Fibroblast of skin of left quadriceps (primary cell): Measurements from ENCODE around the gene CLEC2D.
"Not testable (repeated sequence)": the region's sequence is repeated elsewhere in the genome, so short reads cannot be mapped to it uniquely, and the experiment has no call there.

Source experiments
- DNase-seq, 2 experiments: peaks; one replicate each; pipeline ENCODE4 v3.0.0-alpha.2; 2013; ENCODE audit warnings: low read depth in 2 of 2

The CLEC2D gene

DNA sequence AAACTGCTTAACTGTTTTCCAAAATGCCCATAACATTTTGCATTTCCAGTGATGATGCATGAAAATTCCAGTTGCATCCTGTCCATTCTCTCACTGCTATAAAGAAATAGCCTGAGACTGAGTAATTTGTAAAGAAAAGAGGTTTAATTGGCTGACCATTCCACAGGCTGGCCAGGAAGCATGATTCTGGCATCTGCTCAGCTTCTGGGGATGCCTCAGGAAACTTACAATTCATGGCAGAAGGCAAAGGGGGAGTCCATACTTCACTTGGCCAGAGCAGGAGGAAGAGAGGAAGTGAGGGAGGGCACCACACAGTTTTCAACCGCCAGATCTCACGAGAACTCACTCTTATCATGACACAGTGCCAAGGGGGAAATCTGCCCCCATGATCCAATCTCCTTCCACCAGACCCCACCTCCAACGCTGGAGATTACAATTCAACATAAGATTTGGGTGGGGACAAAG is 18.2 kb upstream of the CLEC2D start:
- no peak for DNase-seq

DNA sequence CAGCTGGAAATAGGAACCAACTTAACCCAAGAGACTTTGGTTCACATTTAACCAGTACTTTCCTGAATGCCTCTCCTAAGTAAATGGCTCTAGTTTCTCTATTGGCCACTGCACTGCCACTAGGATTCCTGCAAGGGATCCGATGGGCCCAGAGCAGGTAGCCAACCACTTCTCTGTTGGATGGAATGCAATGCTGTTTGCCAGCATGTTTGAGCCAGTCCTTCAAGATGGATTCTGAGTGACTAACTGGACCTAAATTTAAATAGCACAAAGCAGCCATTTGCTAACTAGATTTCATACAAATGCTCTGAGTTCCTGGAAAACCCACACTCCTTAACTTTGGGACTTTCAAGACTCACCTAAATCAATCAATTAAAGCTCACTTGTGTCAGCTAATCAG is 9.5 kb upstream of the CLEC2D start:
- no peak for DNase-seq

DNA sequence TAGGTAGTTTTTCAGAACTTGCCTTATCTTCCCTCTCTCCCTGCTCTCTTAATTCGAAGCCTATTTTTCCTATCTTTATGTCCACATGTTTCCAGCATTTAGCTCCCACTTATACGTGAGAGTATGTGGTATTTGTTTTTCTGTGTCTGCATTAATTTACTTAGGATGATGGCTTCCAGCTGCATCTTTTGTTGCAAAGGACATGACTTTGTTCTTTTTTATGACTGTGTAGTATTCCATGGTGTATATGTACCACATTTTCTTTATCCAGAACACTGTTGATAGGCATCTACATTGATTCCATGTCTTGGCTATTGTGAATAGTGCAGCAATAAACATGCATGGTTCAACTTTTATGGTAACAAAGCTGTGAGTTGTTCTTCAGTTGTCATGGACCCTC is 7.8 kb upstream of the CLEC2D start:
- DNase-seq = no peak

GRCh38 chr12:9662488-9662887 is 7.0 kb upstream of the CLEC2D start:
- DNase-seq = no peak

GRCh38 chr12:9667403-9668160 is 1.9 kb upstream of the CLEC2D start:
- no peak for DNase-seq

DNA sequence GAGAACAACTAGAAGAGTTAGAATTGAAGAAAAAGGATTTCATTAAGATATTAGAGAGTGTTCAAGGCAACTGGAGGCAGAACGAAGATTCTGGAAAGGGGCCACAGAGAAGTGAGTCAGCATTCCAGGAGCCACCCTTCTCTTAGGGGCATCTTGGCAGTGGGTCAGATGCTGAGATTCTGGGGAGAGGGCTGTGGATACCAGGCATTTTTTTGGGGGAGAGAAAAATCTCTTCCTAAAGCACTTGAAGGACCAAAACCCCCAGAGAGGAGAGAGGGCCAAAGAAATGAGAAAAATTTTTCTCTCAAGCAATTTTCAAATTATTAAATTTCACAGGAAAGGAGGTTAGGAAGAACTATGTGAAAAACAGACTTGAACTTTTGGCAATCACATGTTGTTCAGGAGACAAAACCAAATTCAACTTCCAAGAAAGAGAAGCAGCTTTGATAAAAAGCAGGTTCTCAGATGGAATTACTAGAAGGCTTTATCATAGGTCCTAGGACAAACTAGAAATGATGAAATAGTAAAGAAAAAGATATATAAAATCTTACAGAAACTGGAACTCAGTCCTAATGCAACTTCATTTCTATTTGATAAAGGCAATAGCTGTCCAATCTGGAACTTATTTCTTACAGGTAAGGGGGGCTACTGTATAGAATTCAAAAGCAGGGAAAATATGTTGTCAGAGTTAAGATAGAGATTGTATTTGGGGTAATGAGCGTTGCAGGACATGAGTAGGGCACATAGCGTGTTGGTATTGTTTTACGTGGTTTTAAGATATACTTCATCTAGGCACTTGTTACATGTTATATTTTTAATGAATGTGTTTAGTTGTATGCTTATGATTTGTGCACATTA is 1.1 kb upstream of the CLEC2D start:
- no peak for DNase-seq

DNA sequence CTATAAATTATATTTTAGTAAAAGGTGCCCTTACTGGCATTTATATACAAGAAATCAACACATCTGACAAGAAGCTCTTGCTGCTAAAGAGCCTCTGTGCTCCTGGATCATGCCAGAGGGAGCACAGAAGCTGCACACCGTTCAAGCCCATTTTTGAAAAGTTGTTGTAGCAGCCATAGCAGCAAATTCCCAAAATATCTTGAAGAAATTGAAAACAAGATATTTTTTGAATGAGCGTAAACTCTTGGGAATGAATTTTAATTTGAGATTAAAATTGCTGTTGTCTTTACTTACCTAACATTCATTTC is 540 bp upstream of the CLEC2D start:
- no peak for DNase-seq

- DNase-seq = not testable (repeated sequence)
Measured at GRCh38 chr12:9672340-9672739, 2.8 kb downstream of the CLEC2D start.

DNA sequence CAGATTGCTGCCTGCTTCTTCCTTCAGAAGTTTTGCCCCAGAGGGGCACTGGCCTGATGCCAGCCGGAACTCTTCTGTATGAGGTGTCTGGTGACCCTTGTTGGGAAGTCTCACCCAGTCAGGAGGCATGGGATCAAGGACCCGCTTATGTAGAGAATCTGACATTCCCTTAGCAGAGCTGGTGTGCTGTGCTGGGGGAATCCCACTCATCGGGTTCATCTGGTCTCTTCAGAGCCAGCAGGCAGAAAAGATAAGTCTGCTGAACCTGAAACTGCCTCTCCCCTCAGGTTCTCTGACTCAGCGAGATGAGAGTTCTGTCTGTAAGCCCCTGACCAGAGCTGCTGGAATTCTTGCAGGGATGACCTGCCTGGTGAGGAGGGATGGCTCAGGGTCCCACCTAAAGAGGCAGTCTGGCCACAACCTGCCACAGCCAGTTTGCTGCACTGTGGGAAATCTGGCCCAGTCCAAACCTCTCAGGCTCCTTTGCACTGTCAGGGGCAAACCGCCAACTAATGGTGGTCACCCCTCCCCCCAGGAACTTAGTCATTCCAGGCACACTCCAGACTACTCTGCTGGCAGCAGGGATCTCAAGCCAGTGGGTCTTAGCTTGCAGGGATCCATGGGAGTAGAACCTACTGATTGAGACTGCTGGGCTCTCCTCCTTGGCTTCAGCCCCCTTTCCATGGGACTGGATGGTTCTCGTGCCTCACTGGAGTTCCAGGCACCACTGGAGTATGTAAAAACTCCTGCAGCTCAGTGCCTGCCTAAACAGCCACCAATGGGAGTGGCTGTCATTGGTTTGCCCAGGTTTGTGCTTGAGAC is 4.1 kb downstream of the CLEC2D start:
- peak; percentile 81 to 84 for DNase-seq

- no peak for DNase-seq
Measured at GRCh38 chr12:9674226-9674590, 4.7 kb downstream of the CLEC2D start.

DNA sequence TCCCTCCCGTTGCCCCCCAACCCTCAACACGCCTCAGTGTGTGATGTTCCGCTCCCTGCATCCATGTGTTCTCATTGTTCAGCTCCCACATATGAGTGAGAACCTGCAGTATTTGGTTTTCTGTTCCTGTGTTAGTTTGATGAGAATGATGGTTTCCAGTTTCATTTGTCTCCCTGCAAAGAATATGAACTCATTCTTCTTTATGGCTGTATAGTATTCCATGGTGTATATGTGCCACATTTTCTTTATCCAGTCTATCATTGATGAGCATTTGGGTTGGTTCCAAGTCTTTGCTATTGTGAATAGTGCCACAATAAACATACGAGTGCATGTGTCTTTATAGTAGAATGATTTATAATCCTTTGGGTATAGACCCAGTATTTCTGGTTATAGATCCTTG is 13.0 kb downstream of the CLEC2D start:
- DNase-seq = not testable (repeated sequence)

- not testable (repeated sequence) for DNase-seq
Measured at GRCh38 chr12:9682949-9683348, 13.4 kb downstream of the CLEC2D start.

DNA sequence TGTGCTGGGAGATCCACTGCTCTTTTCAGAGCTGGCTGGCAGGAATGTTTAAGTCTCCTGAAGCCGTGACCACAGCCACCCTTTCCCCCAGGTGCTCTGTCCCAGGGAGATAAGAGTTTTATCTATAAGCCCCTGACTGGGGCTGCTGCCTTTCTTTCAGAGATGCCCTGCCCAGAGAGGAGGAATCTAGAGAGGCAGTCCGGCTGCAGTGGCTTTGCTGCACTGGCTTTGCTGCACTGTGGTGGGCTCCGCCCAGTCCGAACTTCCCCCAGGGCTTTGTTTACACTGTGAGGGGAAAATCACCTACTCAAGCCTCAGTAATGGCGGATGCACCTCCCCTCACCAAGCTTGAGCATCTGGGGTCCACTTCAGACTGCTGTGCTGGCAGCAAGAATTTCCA is 15.9 kb downstream of the CLEC2D start:
- DNase-seq = not testable (repeated sequence)

DNA sequence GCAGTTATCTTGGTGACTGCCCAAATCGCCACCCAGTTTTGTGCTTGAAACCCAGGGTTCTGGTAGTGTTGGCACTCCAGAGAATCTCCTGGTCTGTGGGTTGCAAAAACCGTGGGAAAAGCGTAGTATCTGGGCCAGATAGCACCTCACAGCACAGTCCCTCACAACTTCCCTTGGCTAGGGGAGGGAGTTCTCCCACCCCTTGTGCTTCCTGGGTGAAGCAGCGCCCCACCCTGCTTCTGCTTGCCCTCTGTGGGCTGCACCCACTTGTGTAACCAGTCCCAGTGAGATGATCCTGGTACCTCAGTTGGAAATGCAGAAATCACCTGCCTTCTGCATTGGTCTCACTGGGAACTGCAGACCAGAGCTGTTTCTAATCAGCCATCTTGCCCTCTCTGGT is 16.4 kb downstream of the CLEC2D start:
- DNase-seq = no peak

DNA sequence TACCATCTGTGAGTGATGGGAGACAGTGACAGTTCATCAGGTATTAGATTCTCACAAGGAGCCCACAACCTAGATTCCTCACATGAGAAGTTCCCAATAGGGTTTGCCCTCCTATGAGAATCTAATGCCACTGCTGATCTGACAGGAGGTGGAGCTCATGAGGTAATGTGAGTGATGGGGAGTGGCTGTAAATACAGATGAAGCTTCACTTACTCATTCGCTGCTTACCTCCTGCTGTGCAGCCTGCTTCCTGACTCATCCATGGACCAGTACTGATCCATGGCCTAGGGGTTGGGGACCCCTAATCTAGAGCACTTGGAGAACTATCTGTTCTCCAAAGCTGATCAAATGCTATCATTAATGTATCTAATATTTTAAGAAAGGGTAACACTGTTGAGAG is 17.7 kb downstream of the CLEC2D start:
- DNase-seq = peak in 1 of 2 experiments; percentile 20

DNA sequence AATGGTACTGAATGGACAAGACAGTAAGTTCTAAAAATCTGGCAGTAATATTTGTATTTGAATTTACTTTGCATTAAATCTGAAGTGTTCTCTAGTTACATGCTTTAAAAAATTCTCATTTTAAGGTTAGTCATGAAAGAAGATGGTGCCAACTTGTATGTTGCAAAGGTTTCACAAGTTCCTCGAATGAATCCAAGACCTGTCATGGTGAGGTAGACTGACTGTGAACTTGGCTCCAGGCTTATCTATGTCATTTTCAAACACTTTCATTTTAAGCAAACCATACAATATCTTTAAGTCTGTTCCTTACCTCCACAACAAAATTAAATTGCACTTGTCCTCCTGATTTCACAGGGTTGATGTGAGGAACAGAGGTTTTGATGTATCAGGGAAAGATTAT is 23.4 kb downstream of the CLEC2D start:
- DNase-seq = no peak

- DNase-seq = no peak
Measured at GRCh38 chr12:9694241-9694640, 24.7 kb downstream of the CLEC2D start.

DNA sequence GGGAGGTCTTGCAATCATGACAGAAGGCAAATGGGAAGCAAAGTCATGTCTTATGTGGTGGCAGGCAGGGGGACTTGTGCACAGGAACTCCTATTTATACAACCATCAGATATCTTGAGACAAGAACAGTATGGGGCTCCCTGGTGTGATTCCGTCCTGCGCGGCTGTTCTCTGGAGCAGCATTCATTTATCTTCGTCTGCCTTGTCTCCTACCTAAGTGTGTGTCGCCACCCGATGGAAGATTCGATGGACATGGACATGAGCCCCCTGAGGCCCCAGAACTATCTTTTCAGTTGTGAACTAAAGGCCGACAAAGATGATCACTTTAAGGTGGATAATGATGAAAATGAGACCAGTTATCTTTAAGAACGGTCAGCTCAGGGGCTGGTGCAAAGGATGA is 25.6 kb downstream of the CLEC2D start:
- not testable (repeated sequence) for DNase-seq

- DNase-seq = not testable (repeated sequence)
Measured at GRCh38 chr12:9695661-9696060, 26.1 kb downstream of the CLEC2D start.

- no peak for DNase-seq
Measured at GRCh38 chr12:9697619-9698018, 28.1 kb downstream of the CLEC2D start.

GRCh38 chr12:9698681-9699080 is 29.2 kb downstream of the CLEC2D start:
- DNase-seq = no peak

GRCh38 chr12:9699269-9699897 is 29.9 kb downstream of the CLEC2D start:
- DNase-seq = no peak
